ENCODE measurements around the gene FLAD1.

FLAD1 gene

GRCh38 chr1:154952664-154953063 is 30.5 kb upstream of the FLAD1 start:
- no peak for DNase-seq (ENCODE audit: low spot score)

GRCh38 chr1:154953611-154954038 is 29.5 kb upstream of the FLAD1 start:
- DNase-seq (ENCODE audit: low spot score) = no peak

DNA sequence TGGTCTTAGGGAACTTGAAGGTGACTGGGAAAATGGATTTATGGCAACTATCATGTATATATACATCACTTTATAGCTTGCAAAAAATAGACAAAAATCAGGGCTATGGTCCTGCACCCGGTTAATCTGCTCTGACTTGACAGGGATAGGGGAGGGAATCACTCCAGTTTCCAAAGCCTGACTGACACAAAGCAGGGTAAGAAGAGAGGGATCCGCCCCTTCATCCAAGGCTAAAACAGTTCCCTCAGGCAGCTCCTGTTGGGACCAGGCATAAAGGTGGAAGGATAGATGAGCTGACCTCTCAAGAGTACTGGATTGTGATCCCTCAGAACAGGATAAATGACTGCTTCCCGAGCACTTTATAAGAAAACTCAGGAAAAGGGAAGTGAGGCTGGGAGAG is 28.6 kb upstream of the FLAD1 start:
- DNase-seq (ENCODE audit: low spot score) = no peak

DNA sequence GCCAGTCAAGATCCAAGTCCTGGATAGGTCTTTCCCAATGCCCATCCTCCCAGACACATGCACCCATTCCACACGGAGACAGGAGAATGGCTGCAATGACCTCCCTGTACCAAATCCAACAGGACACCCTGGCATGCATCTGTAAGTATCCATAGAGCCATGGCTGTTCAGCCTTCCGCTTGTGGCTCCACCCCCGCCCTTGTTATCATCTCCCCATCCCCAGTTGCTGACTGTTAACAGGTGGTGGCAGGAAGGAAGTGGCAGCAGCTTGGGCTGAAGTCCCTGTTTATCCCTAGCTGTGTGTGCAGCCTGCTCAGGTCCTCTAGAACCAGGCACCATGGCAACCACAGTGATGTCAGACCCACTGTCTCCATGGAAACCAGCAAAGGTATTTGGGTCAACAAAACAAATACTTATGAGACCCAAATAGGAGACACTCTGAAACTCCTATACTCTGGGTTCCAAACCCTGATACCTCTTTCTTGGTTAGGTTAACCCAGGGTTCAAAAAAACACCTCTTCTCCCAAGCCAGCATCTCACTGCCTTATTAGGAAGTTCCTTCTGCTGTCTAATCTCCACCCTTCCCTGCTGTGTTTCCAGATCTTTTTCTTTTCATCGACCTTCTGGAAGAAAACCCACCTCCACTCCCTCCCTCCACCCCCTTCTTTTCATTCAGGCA is 28.0 kb upstream of the FLAD1 start:
- peak; percentile 81 for DNase-seq (ENCODE audit: low spot score)

- peak; percentile 92 for DNase-seq (ENCODE audit: low spot score)
Observed at GRCh38 chr1:154955718-154956543, 27.2 kb upstream of the FLAD1 start, which contains the start of gene PBXIP1. Gene PBXIP1 (minus strand): TSS chr1:154956099. CDS start chr1:154953721, 2,378 bp downstream.

- no peak for DNase-seq (ENCODE audit: low spot score)
Observed at GRCh38 chr1:154956544-154956941, 26.6 kb upstream of the FLAD1 start.

- no peak for DNase-seq (ENCODE audit: low spot score)
Observed at GRCh38 chr1:154957091-154957657, 26.0 kb upstream of the FLAD1 start.

DNA sequence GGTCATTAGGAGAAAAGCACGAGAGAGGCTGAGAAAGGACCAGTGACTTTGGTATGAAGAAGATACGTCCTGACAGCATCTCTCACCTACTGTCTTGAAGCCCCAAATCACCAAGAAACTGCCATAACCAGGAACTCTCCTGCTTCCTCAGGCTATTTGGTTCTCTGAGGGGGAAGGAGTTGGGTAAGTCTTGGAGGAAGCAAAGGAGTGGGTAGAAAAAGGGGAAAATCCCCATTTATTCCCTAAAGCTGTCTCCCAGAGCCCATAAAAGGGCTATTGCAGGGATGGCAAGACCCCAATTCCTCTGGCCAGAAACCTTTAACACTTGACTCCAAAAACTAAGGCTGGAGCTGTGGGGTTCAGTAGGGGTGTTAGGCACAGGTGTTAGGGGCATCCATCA is 25.1 kb upstream of the FLAD1 start:
- DNase-seq (ENCODE audit: low spot score) = no peak

DNA sequence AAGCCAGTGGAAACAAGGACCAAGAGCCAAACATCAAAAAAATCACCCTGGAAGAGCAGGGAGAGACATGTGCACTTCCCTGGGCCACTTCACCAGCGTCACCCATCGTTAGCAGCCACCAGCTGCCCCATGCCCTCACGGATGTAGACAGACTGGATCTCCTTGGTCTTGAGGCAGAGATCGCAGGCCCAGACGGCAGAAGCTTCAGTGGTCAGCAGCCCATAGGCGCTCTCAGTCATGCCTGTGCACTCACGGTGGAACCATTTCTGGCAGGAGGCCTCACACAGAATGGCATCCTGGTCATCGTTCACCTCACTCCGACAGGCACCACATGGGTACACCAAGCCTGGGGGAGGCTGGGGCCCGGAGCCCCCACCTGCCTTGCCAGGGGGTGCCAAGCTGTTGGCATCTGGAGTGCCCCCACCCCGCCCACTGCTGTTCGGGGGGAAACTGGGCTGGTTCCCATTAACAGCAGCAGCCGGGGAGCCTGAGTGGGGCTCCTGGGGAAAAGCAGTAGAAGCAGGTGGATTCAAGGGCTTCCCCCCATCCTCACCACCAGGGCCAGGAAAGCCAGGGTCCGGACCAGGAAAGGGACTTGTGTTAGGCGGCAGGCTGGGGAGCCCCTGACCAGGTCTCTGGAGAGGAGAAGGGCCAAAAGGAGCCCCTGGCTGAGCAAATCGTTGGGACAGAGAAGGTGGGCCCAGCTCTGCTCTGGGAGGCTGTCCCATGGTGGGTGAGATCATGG is 24.3 kb upstream of the FLAD1 start:
- DNase-seq (ENCODE audit: low spot score) = no peak

- no peak for DNase-seq (ENCODE audit: low spot score)
Observed at GRCh38 chr1:154959426-154959780, 23.7 kb upstream of the FLAD1 start.

DNA sequence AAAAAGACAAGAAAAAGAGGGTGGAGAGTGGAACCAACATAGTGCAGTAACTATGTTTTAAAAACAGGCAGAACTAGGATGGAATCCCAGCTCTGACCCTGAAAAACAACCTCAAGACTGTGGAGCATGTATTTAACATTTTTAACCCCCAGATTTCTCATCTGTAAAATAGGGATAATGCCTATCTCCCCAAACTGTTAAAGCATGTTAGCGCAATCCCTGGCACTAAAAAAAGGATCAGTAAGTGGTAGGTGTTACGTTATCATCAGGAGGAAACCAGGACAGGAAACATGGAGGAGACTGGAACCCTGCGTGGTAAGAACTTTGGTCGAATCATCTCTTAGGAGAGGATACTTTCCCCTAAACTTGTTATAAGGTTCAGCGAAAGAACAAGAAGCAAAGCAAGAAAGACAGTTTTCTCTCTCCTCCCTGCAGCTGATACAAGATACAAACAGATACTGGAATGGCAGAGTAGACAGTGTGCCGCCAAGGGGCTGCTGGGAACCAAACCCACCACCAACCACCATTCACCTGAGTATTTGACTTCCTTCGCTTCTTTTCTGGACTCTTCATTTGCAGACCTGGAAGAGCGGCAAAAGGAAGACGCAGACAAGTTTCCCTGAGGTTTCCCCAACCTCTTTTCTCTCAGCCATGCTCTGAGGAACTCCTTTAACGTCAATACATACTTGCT is 22.6 kb upstream of the FLAD1 start:
- no peak for DNase-seq (ENCODE audit: low spot score)

- peak; percentile 71 for DNase-seq (ENCODE audit: low spot score)
Observed at GRCh38 chr1:154961207-154962155, 21.7 kb upstream of the FLAD1 start, which contains the start of gene PYGO2. Gene PYGO2 (minus strand): TSS chr1:154961782. CDS start chr1:154961576, 206 bp downstream.

- no peak for DNase-seq (ENCODE audit: low spot score)
Observed at GRCh38 chr1:154962156-154962749, 20.9 kb upstream of the FLAD1 start.

DNA sequence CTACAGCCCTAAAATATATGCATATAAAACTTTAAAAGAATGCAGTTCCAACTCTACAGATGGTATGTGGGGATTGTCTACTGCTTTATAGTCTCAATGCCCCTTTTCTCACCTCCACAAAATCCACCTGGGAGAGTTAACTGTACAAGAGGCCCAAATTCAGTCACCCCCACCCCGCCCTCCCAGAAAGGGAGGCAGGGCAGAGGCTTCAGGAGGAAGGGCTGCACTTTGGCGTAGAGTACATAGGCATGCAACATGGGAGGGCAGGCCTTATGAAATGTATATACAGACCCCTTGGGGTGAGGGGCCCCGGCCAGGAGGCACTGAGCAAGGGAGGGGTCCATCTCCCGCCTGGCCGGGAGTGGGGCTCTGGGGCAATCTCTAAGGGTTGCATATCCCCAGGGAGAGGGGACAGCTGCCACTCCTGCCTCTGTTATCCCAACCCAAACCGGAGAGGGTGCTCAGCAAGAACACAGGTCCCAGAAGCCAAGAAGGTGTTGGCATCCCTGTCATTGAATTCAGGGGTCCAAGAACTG is 20.3 kb upstream of the FLAD1 start:
- DNase-seq (ENCODE audit: low spot score) = no peak

- DNase-seq (ENCODE audit: low spot score) = no peak
Observed at GRCh38 chr1:154963643-154964042, 19.5 kb upstream of the FLAD1 start.

DNA sequence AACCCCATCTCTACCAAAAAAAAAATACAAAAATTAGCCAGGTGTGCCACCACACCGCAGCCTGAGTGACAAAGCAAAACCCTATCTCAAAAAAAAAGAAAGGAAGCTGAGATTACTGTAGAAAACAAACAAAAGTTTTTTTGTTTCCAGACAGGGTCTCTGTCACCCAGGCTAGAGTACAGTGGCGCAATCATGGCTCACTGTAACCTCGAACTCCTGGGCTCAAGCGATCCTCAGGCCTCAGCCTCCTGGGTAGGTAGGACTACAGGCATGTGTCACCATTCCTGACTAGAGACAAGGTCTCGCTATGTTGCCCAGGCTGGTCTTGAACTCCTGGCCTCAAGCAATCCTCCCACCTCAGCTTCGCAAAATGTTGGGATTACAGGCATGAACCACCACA is 18.8 kb upstream of the FLAD1 start:
- DNase-seq (ENCODE audit: low spot score) = no peak

DNA sequence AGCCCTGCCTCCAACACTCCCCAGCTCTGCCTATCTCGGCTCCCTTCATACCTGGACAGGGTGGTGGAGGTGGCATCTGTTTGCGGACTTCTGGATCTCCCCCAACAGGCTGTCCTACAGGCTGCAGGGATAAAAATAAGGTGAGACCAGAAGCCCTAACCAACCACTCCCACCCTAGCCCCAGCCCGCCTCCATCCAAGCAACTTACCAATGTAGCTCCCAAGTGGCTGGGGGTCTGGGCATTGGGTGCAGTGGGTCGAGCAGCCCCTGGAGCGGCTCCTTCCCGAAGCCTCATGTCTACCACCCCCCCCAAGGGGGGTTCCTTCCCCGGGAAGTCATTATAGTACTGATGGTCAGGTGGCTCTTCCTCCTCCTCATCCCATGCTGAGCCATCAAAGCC is 17.0 kb upstream of the FLAD1 start:
- no peak for DNase-seq (ENCODE audit: low spot score)

DNA sequence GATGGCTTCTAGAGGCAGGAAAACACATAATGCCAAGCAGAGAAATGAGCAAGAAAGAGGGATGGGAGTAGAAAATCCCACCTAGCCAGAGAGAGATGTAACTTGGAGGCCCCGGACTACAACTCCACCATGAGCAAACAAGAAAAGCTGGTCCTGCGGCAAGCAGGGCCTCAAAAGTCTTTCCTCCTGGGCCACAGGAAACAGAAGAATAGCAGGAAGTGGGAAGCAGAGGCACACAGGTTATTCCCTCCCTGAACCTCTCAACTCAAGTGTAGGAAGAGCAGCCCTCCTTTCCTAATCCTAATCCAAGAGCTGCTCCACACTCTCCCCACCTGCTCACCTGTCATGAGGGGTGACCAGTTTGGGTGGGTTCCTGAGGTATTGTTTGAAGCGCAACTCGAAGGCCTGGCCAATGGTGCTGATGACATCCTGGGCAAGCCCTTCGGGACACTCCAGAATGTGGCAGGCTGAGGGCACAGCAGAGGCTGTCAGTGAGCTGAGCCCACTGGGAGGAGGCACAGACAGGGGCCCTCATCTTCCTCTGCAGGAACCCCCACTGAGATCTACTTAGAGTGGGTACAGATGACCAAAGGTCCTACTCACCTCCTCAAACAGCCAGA is 15.7 kb upstream of the FLAD1 start:
- DNase-seq (ENCODE audit: low spot score) = no peak

DNA sequence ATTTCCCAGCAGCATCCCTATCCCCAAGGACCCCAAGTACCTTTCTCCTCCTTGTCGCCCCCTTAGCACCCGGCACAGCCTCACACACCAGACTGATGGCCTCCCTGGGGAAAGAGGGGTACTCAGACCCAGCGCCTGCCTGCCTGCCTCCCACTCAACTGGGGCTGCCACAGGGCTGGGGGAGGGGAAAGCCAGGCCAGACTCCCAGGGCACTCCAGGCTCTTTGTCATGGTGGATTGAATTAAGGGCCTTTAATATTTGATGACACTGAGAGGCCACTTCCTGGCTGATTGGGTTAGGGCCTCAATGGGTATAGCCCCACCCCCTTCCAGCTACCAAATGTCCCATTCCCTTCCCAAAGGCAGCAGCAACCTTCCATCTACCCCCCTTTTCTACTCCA is 14.4 kb upstream of the FLAD1 start:
- DNase-seq (ENCODE audit: low spot score) = no peak
